Measurements from ENCODE around the gene NEK5.

Gene NEK5

GRCh38 chr13:52012512-52012836 lies 116.4 kb downstream of the NEK5 start:
- no peak for DNase-seq (ENCODE audit: low read depth in 1 of 2, low spot score in 1 of 2)

GRCh38 chr13:52011632-52012511 lies 117.0 kb downstream of the NEK5 start, which contains the start of gene ALG11:
Gene ALG11 (plus strand): TSS chr13:52012398. CDS start chr13:52012419, 21 bp downstream.
- peak; percentile 99 for DNase-seq (ENCODE audit: low read depth in 1 of 2, low spot score in 1 of 2)

GRCh38 chr13:52010890-52011631 lies 117.8 kb downstream of the NEK5 start, which contains the start of gene ATP7B:
Gene ATP7B (minus strand): TSS chr13:52011450. CDS start chr13:52011337, 113 bp downstream.
- DNase-seq (ENCODE audit: low read depth in 1 of 2, low spot score in 1 of 2): peak in 1 of 2 donors; percentile 2

- DNase-seq (ENCODE audit: low read depth in 1 of 2, low spot score in 1 of 2): no peak
Measured at GRCh38 chr13:52009946-52010345, 118.9 kb downstream of the NEK5 start.

- DNase-seq (ENCODE audit: low read depth in 1 of 2, low spot score in 1 of 2): no peak
Measured at GRCh38 chr13:52006523-52007245, 122.2 kb downstream of the NEK5 start.

- no peak for DNase-seq (ENCODE audit: low read depth in 1 of 2, low spot score in 1 of 2)
Measured at GRCh38 chr13:52005841-52006522, 122.9 kb downstream of the NEK5 start.

GRCh38 chr13:52004511-52005170 lies 124.2 kb downstream of the NEK5 start:
- DNase-seq (ENCODE audit: low read depth in 1 of 2, low spot score in 1 of 2): no peak

GRCh38 chr13:52003541-52003940 lies 125.3 kb downstream of the NEK5 start:
- DNase-seq (ENCODE audit: low read depth in 1 of 2, low spot score in 1 of 2): no peak

- no peak for DNase-seq (ENCODE audit: low read depth in 1 of 2, low spot score in 1 of 2)
Measured at GRCh38 chr13:52002361-52002760, 126.5 kb downstream of the NEK5 start.

- DNase-seq (ENCODE audit: low read depth in 1 of 2, low spot score in 1 of 2): no peak
Measured at GRCh38 chr13:52001120-52001731, 127.6 kb downstream of the NEK5 start.

- no peak for DNase-seq (ENCODE audit: low read depth in 1 of 2, low spot score in 1 of 2)
Measured at GRCh38 chr13:51999921-52000320, 129.0 kb downstream of the NEK5 start.

- DNase-seq (ENCODE audit: low read depth in 1 of 2, low spot score in 1 of 2): no peak
Measured at GRCh38 chr13:51999510-51999911, 129.4 kb downstream of the NEK5 start.

GRCh38 chr13:51998723-51999509 lies 130.0 kb downstream of the NEK5 start:
- DNase-seq (ENCODE audit: low read depth in 1 of 2, low spot score in 1 of 2): no peak

GRCh38 chr13:51997641-51998330 lies 131.1 kb downstream of the NEK5 start:
- DNase-seq (ENCODE audit: low read depth in 1 of 2, low spot score in 1 of 2): no peak

- no peak for DNase-seq (ENCODE audit: low read depth in 1 of 2, low spot score in 1 of 2)
Measured at GRCh38 chr13:51997186-51997585, 131.7 kb downstream of the NEK5 start.

GRCh38 chr13:51996641-51997040 lies 132.2 kb downstream of the NEK5 start:
- no peak for DNase-seq (ENCODE audit: low read depth in 1 of 2, low spot score in 1 of 2)

GRCh38 chr13:51995677-51996551 lies 133.0 kb downstream of the NEK5 start:
- no peak for DNase-seq (ENCODE audit: low read depth in 1 of 2, low spot score in 1 of 2)

GRCh38 chr13:51993713-51994112 lies 135.2 kb downstream of the NEK5 start:
- no peak for DNase-seq (ENCODE audit: low read depth in 1 of 2, low spot score in 1 of 2)
